Thoracic aorta (tissue), 2 donors: ENCODE results near the gene TAS1R3. TPM values are rescaled to one million over a fixed set of nuclear protein-coding genes. Genes with fewer than 3 reads are reported as not detected.

ENCODE experiments used
- ATAC-seq: fragments of 150-250 bp; one replicate; pipeline ENCODE4 v1.8.0; 2017; ENCODE audit warnings: low read depth; ENCODE audit not compliant: insufficient number of reproducible peaks, low FRiP score
- DNase-seq: peaks from one replicate; pipeline ENCODE4 v3.0.0-alpha.2; 2020; ENCODE audit warnings: low spot score
- H3K27ac ChIP-seq, 2 donors: fragments of 200-600 bp; sonication (generic); 1 replicate in 1 of 2; 2 replicates in 1 of 2; pipeline ENCODE4 v1.5.1; 2016; ENCODE audit warnings: mild to moderate bottlenecking in 2 of 2, moderate library complexity in 2 of 2
- H3K27me3 ChIP-seq: fragments of 200-600 bp; sonication (generic); replicated peaks from 2 replicates; pipeline ENCODE4 v1.6.0; 2016; ENCODE audit warnings: mild to moderate bottlenecking; ENCODE audit not compliant: insufficient read depth
- H3K36me3 ChIP-seq: fragments of 200-600 bp; sonication (generic); one replicate; pipeline ENCODE4 v1.5.1; 2016
- H3K4me1 ChIP-seq, 2 donors: fragments of 200-600 bp; sonication (generic); 1 replicate in 1 of 2; 2 replicates in 1 of 2; pipeline versions ENCODE4 v1.5.1 to v1.6.0; 2016; ENCODE audit warnings: low read depth in 2 of 2, mild to moderate bottlenecking in 1 of 2; ENCODE audit not compliant: control insufficient read depth in 1 of 2
- H3K4me3 ChIP-seq: fragments of 200-600 bp; sonication (generic); 2 replicates; pipeline ENCODE4 v1.5.1; 2016; ENCODE audit warnings: mild to moderate bottlenecking
- H3K9me3 ChIP-seq: fragments of 200-600 bp; sonication (generic); 2 replicates; pipeline ENCODE4 v1.5.1; 2016
- total RNA-seq, 2 donors: library from RNA; depleted of rRNA; stranded (reverse); fragments of >200 nt; gene quantifications; one replicate each; pipeline versions ENCODE4 v1.1.0 to v1.2.3, GENCODE V29; 2016
- TF ChIP-seq, protein P1 (sequence below): fragments of 200-600 bp; sonication (generic); IDR thresholded peaks from one replicate; pipeline ENCODE4 v1.5.1; 2019; ENCODE audit warnings: antibody characterized with exemption

Gene TAS1R3
- total RNA-seq = under 1 TPM in 1 of 2 donors, not detected in 1; 0.14 TPM

DNA sequence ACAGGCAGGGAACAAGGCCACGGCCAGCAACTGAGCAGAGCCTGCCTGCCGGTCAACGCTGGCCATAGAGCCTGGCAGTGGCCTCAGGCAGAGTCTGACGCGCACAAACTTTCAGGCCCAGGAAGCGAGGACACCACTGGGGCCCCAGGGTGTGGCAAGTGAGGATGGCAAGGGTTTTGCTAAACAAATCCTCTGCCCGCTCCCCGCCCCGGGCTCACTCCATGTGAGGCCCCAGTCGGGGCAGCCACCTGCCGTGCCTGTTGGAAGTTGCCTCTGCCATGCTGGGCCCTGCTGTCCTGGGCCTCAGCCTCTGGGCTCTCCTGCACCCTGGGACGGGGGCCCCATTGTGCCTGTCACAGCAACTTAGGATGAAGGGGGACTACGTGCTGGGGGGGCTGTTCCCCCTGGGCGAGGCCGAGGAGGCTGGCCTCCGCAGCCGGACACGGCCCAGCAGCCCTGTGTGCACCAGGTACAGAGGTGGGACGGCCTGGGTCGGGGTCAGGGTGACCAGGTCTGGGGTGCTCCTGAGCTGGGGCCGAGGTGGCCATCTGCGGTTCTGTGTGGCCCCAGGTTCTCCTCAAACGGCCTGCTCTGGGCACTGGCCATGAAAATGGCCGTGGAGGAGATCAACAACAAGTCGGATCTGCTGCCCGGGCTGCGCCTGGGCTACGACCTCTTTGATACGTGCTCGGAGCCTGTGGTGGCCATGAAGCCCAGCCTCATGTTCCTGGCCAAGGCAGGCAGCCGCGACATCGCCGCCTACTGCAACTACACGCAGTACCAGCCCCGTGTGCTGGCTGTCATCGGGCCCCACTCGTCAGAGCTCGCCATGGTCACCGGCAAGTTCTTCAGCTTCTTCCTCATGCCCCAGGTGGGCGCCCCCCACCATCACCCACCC, at the start of gene TAS1R3:
Gene TAS1R3 (plus strand): TSS at position 213 of the 898 bp plus-strand sequence. CDS start 66 bp downstream, at position 279.
- Histone ChIP-seq H3K27me3 (no peaks in the 10 kb centered on the region), H3K36me3 (peaks cover 8% of the 10 kb centered on the region), H3K9me3 (no peaks in the 10 kb centered on the region), H3K27ac (no peak within 1 kb of the TSS), H3K4me1 (peaks cover 0 to 2% of the 10 kb centered on the region in 2 donors), H3K4me3 (no peak within 1 kb of the TSS)
- ATAC-seq = no peak
- no peak for DNase-seq
- TF ChIP-seq, protein P1, sequence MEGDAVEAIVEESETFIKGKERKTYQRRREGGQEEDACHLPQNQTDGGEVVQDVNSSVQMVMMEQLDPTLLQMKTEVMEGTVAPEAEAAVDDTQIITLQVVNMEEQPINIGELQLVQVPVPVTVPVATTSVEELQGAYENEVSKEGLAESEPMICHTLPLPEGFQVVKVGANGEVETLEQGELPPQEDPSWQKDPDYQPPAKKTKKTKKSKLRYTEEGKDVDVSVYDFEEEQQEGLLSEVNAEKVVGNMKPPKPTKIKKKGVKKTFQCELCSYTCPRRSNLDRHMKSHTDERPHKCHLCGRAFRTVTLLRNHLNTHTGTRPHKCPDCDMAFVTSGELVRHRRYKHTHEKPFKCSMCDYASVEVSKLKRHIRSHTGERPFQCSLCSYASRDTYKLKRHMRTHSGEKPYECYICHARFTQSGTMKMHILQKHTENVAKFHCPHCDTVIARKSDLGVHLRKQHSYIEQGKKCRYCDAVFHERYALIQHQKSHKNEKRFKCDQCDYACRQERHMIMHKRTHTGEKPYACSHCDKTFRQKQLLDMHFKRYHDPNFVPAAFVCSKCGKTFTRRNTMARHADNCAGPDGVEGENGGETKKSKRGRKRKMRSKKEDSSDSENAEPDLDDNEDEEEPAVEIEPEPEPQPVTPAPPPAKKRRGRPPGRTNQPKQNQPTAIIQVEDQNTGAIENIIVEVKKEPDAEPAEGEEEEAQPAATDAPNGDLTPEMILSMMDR = no peak

DNA sequence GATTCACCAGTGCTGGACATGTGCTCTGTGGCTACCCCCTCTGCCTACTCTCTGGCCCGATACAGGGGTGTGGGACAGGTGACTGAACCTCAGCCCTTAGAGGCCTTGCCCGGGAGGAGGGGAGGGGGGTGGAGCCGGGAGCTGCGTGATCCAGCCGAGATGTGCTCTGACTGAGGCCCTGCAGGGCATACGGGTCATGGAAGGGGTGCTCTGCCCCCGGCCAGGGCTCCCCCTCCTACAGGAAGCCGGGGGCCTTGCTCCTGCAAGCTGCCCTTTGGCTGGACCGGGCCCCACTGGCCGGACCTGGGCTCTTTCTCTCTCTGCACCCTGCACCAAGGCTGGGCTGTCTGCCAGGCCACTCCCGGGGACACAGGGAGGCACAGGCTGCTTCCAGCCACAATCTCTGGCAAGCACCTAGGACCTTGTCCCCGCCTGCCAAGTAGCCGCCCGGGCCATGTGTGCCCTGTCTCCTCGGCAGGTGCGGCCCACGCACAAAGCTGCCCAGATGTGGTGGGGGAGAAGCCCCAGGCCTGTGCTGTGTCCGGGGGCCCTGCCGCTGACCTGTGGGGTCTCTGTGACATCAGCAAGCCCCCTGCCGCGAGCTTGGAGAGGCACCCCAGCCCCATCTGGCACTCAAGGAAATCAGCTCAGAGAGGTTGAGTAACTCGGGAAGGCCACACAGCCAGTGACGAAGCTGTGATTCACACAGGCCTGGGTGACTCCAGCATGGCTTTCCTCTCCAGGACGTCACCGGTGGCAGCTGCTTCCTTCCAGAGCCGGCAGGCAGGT, 49.4 kb upstream of the TAS1R3 start:
- Histone ChIP-seq H3K27ac (no peak overlapping the region), H3K27me3 (no peaks in the 10 kb centered on the region), H3K4me1 (no peaks in the 10 kb centered on the region), H3K9me3 (no peaks in the 10 kb centered on the region), H3K36me3 (no peaks in the 10 kb centered on the region), H3K4me3 (no peak overlapping the region)
- no peak for ATAC-seq
- TF ChIP-seq, protein P1 = no peak
- DNase-seq = no peak

DNA sequence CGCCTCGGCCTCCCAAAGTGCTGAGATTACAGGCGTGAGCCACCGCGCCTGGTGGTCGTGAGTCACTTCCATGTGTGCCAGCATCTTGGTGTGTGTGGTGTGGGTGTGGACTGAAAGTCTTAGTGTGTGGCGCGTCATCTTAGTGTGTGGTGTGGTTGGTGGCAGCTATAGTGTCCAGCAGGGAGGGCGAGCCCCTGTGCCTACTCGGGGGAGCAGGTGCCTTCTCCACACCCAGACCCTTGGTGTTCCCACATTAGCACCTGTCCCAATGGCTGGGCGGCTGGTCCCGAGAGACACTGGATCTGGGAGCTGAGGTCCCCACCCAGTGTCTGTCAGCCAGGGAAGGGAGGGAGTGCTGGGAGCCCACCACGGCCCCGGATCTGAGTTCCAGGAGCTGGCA, 48.1 kb upstream of the TAS1R3 start:
- no peak overlapping the region for H3K4me3 ChIP-seq
- ATAC-seq = no peak
- DNase-seq = no peak
- no peak overlapping the region for H3K27ac ChIP-seq
- H3K9me3 ChIP-seq = no peaks in the 10 kb centered on the region
- no peaks in the 10 kb centered on the region for H3K4me1 ChIP-seq
- no peaks in the 10 kb centered on the region for H3K27me3 ChIP-seq
- TF ChIP-seq, protein P1 = no peak
- H3K36me3 ChIP-seq = no peaks in the 10 kb centered on the region

DNA sequence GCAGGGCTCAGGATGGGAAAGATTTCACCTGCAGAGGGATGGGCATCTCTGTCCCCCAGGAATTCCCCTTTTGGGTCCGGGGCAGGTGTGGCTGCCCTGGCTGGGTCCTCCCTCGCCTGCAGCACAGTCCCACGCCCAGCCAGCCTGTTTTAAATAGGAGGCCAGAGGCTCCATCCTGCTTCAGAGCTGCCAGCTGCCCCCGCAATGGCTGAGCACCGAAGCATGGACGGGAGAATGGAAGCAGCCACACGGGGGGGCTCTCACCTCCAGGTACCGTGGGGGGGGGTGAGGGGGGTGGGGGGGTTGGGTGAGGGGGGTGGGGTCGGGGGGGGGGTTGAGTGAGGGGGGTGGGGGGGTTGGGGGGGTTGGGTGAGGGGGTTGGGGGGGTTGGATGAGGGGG, 47.3 kb upstream of the TAS1R3 start:
- no peak overlapping the region for H3K27ac ChIP-seq
- ATAC-seq = no peak
- H3K36me3 ChIP-seq = no peaks in the 10 kb centered on the region
- H3K4me1 ChIP-seq = no peaks in the 10 kb centered on the region
- H3K4me3 ChIP-seq = no peak overlapping the region
- no peaks in the 10 kb centered on the region for H3K9me3 ChIP-seq
- TF ChIP-seq, protein P1 = no peak
- no peak for DNase-seq
- H3K27me3 ChIP-seq = no peaks in the 10 kb centered on the region
